Choroid plexus epithelial cell (primary cell): ENCODE results near the gene C19orf25.
"Not testable (repeated sequence)": the region's sequence is repeated elsewhere in the genome, so short reads cannot be mapped to it uniquely, and the experiment has no call there.

Experiments
- DNase-seq: peaks from one replicate; pipeline ENCODE4 v3.0.0-alpha.2; 2010; ENCODE audit warnings: low read depth
- H3K4me3 ChIP-seq: 2 replicates; pipeline ENCODE4 v1.5.1; 2011; ENCODE audit warnings: low read depth, mild to moderate bottlenecking, control low read depth, low read length, moderate library complexity
- CTCF ChIP-seq: conservative IDR thresholded peaks from 2 replicates; pipeline ENCODE4 v1.5.1; 2011; ENCODE audit warnings: low read depth, mild to moderate bottlenecking, control low read depth, inconsistent platforms, low read length, moderate library complexity

Gene C19orf25

GRCh38 chr19:1524287-1524971, 45.4 kb upstream of the C19orf25 start:
- no peak for TF ChIP-seq CTCF
- H3K4me3 ChIP-seq = no peak overlapping the region
- no peak for DNase-seq

GRCh38 chr19:1523412-1524286, 44.6 kb upstream of the C19orf25 start, which contains the start of gene PLK5:
PLK5 (plus strand) TSS chr19:1524077; CDS start chr19:1526997, 2,920 bp downstream.
- TF ChIP-seq CTCF = no peak
- no peak within 1 kb of the TSS for H3K4me3 ChIP-seq
- no peak for DNase-seq

- TF ChIP-seq CTCF = no peak
- DNase-seq = no peak
- H3K4me3 ChIP-seq = no peak overlapping the region
Measured at GRCh38 chr19:1522838-1523237, 43.8 kb upstream of the C19orf25 start.

- DNase-seq = no peak
- no peak for TF ChIP-seq CTCF
- no peak overlapping the region for H3K4me3 ChIP-seq
Measured at GRCh38 chr19:1522061-1522460, 43.0 kb upstream of the C19orf25 start.

GRCh38 chr19:1521636-1522035, 42.6 kb upstream of the C19orf25 start:
- H3K4me3 ChIP-seq = no peak overlapping the region
- no peak for DNase-seq
- TF ChIP-seq CTCF = no peak

- no peak overlapping the region for H3K4me3 ChIP-seq
- no peak for DNase-seq
- no peak for TF ChIP-seq CTCF
Measured at GRCh38 chr19:1520203-1520780, 41.3 kb upstream of the C19orf25 start.

- H3K4me3 ChIP-seq, DNase-seq: not testable (repeated sequence)
Measured at GRCh38 chr19:1519802-1520201, 40.8 kb upstream of the C19orf25 start.
